Left lung (tissue), 10 donors: ENCODE data around the gene AJAP1. TPM values are rescaled to one million over a fixed set of nuclear protein-coding genes. Genes with fewer than 3 reads are reported as not detected.

Experiments used
- ATAC-seq: fragments of 200-7000 bp; cut with Tn5 transposase; one replicate; pipeline ENCODE4 v1.9.1; 2020; ENCODE audit warnings: moderate library complexity
- DNase-seq, 4 donors: peaks; one replicate each; pipeline ENCODE4 v3.0.0-alpha.2; 2013 to 2020
- H3K27ac ChIP-seq, 2 donors: fragments of 200-600 bp; sonication (generic) in 1 of 2; one replicate each; pipeline versions ENCODE4 v1.5.0 to v1.8.0; 2020 to 2021
- H3K27me3 ChIP-seq, 2 donors: fragments of 200-600 bp; sonication (generic) in 1 of 2; one replicate each; pipeline versions ENCODE4 v1.5.0 to v1.8.0; 2020 to 2021
- H3K36me3 ChIP-seq, 2 donors: fragments of 200-600 bp; sonication (generic) in 1 of 2; one replicate each; pipeline versions ENCODE4 v1.5.0 to v1.8.0; 2020 to 2021
- H3K4me1 ChIP-seq, 2 donors: fragments of 200-600 bp; one replicate each; pipeline ENCODE4 v1.8.0; 2021
- H3K4me3 ChIP-seq, 2 donors: fragments of 200-600 bp; sonication (generic) in 1 of 2; one replicate each; pipeline versions ENCODE4 v1.5.0 to v1.8.0; 2020 to 2021; ENCODE audit warnings: mild to moderate bottlenecking in 1 of 2
- H3K9me3 ChIP-seq, 2 donors: fragments of 200-600 bp; sonication (generic) in 1 of 2; one replicate each; pipeline versions ENCODE4 v1.5.0 to v1.8.0; 2020 to 2021
- intact Hi-C, 2 donors: fragments of 100-400 bp; cut with DNase I; formaldehyde crosslinking; loops; one replicate each; pipeline versions ENCODE4 v1.11.2 to v1.14.2; 2022
- polyA plus RNA-seq, 6 donors: library from polyadenylated mRNA; unstranded; fragments of 120-200 nt; gene quantifications; one replicate each; pipeline ENCODE4 v1.2.1, GENCODE V29; 2013; ENCODE audit not compliant: insufficient read length in 6 of 6
- total RNA-seq, 2 donors: library from RNA; stranded (reverse); fragmentation: NEBNext Ultra II Directional; extraction: Animal tissue kit (Norgen Biotek cat#: 25700); gene quantifications; one replicate each; pipeline ENCODE4 v1.2.1, GENCODE V29; 2021
- TF ChIP-seq, protein P1 (sequence below), 2 donors: fragments of 200-600 bp; sonication (generic) in 1 of 2; IDR thresholded peaks; one replicate each; pipeline versions ENCODE4 v1.5.0 to v1.8.0; 2021; ENCODE audit warnings: antibody characterized with exemption in 2 of 2
- donor health status: DM: no; HTN: yes; CAD: no.
- donor health status: DM: no; HTN: no; CAD: no.

Gene AJAP1
- total and polyA plus RNA-seq, 8 donors = 0.06 to 0.79 (median 0.20) TPM

DNA sequence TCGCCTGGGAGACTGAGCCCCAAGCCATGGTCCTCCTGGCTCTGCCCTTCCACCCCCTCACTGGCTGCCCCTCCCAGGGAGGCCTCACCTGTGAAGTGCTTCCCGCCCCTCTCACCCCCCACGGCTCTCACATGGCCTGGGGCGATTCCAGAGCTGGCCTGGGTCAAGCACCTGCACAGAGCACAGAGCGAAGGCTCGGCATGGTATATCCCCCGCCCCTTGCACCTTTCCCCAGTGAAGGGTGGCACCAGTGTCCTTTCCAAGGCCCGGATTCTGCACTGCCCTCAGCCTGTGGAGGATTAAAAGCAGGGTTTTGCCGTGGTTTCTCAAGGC, 1.1 kb upstream of the AJAP1 start:
- TF ChIP-seq, protein P1, sequence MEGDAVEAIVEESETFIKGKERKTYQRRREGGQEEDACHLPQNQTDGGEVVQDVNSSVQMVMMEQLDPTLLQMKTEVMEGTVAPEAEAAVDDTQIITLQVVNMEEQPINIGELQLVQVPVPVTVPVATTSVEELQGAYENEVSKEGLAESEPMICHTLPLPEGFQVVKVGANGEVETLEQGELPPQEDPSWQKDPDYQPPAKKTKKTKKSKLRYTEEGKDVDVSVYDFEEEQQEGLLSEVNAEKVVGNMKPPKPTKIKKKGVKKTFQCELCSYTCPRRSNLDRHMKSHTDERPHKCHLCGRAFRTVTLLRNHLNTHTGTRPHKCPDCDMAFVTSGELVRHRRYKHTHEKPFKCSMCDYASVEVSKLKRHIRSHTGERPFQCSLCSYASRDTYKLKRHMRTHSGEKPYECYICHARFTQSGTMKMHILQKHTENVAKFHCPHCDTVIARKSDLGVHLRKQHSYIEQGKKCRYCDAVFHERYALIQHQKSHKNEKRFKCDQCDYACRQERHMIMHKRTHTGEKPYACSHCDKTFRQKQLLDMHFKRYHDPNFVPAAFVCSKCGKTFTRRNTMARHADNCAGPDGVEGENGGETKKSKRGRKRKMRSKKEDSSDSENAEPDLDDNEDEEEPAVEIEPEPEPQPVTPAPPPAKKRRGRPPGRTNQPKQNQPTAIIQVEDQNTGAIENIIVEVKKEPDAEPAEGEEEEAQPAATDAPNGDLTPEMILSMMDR (IDR thresholded peaks at IDR 0.05) = no peak
- Histone ChIP-seq H3K27me3 (peaks cover 59 to 88% of the 10 kb centered on the region in 2 donors), H3K4me1 (peaks cover 0 to 8% of the 10 kb centered on the region in 2 donors), H3K36me3 (no peaks in the 10 kb centered on the region), H3K4me3 (no peak overlapping the region), H3K27ac (no peak overlapping the region), H3K9me3 (peaks cover 0 to 3% of the 10 kb centered on the region in 2 donors)
- DNase-seq (no peak), ATAC-seq (no peak)
- intact Hi-C loops = no loop called here

DNA sequence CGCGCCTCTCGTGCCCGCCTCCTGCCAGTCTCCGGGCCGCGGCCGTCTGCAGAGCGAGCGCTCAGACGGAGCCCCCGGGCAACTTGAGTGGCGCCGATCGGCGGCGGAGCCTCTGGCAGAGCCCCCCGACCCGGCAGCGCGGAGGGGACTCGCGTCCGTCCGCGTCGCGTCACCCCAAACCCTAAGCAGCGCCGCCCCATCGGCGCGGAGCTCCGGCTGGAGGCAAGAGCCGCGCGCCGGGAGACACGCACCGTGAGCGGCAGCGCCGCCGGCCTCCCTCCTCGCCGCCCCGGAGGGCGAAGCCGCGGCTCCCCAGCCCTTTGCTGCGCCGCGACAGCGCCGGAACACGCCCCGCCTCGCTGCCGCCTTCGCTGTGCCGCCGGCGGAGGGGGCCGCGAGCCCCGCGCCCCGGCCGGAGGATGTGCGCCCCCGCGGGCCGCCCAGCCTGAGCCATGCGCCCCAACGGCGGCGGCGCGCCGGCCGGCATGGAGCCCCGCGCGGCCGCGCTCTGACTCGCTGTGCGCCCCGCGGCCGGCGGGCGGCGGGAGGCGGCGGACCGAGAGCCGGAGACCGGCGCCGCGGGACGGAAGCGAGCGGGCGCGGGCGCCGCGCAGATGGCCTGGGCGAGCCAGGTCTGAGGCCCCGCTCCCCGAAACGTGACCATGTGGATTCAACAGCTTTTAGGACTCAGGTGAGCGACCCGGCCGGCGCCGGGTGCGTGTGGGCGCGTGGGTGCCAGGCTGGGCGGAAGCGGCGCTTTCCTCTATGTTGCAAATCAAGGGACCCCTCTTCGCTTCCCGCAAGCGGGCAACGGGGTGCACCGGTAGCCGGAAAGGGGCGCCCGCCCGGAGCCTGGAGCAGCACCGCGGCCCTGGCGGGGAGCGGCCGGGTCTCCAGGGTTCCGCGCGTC, 610 bp downstream of the AJAP1 start:
- H3K9me3 ChIP-seq = no peaks in the 10 kb centered on the region
- TF ChIP-seq, protein P1 (IDR thresholded peaks at IDR 0.05) = no peak
- DNase-seq = no peak
- no peak for ATAC-seq
- no peaks in the 10 kb centered on the region for H3K36me3 ChIP-seq
- H3K4me1 ChIP-seq = peaks cover 0 to 8% of the 10 kb centered on the region in 2 donors
- intact Hi-C loops = no loop called here
- H3K4me3 ChIP-seq = no peak overlapping the region
- peaks cover 67 to 99% of the 10 kb centered on the region in 2 donors for H3K27me3 ChIP-seq
- no peak overlapping the region for H3K27ac ChIP-seq

DNA sequence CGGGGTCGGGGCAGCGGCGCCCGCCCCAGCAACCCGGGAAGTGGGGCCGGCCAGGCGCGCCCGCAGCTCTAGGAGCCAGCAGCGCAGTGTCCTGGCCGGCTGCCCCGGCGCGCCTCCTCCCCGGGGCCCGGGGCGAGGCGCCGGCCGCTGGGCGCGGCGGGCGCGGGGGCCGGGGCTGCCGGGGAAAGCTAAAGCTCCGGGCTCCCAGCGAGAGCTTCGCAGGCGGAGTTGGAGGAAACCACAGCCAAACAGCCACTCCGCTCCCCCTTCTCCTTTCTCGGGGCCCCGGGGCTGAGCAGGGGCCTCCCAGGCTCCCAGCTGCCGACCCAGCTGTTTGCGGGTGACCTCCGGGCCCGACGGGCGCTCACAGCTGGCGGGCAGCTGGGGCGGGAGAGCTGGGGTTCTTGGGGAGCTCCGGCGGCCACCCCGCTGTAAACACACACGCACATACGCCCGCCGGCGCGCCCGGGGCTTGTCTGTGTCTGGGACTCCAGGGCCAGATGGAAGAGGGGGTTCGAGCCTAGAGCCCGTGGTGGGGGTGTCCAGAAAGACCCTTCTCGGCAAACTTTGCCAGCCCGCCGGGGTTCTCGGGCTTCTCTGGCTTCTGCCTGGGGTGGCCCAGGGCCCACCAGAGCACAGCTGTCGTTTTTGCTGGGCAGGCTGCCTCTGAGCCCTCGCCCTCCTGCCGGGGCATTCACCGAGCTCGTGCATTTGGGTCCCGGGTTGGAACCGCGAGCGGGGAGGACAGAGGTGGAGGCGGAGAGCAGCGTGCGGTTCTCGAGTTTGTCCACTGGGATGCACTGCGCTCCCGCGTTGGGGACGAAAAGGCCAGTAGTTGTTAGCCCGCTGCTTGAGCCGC, 1.5 kb downstream of the AJAP1 start:
- intact Hi-C loops = no loop called here
- H3K27me3 ChIP-seq = peaks cover 67 to 99% of the 10 kb centered on the region in 2 donors
- H3K4me3 ChIP-seq = no peak overlapping the region

DNA sequence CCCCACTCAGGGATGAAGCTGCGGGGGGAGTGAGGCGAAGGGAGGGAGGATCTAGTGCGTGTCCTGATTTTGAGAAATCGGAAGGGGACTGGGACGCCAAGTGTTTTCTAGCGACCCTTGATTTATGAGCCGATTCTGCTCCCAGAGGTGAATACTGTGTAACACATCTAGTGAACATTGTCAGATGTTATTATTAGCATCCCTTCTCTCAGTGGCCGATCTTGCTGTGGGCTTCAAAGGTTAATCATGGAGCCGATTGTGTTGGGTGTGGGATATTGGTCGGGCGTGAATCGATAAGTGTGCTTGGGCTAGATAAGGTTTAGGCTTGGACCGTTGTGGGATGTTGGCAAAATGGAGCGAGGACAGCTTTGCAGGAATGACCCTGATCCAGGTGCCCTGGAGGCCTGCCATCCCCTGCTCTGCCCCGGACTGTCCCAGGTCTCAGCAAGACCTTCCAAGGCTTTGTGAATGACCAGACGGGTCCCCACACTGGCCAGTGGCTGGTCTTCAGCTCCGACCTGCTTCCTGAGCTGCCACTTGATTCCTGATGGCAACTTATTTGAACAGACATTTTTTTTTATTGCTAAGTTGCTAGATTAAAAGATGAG, 2.2 kb downstream of the AJAP1 start:
- ATAC-seq = no peak
- intact Hi-C loops = no loop called here

More for the DNA sequence above, 1.5 kb downstream of the AJAP1 start:
- TF ChIP-seq, protein P1 (IDR thresholded peaks at IDR 0.05) = peak; percentile 22 to 28
- H3K36me3 ChIP-seq = no peaks in the 10 kb centered on the region
- peak; percentile 39 for ATAC-seq
- H3K27ac ChIP-seq = no peak overlapping the region
- no peaks in the 10 kb centered on the region for H3K9me3 ChIP-seq
- peaks cover 0 to 8% of the 10 kb centered on the region in 2 donors for H3K4me1 ChIP-seq
- DNase-seq = peak in 1 of 4 donors; percentile 52

More for the DNA sequence above, 2.2 kb downstream of the AJAP1 start:
- no peaks in the 10 kb centered on the region for H3K9me3 ChIP-seq
- no peak overlapping the region for H3K4me3 ChIP-seq
- no peak overlapping the region for H3K27ac ChIP-seq
- TF ChIP-seq, protein P1 (IDR thresholded peaks at IDR 0.05) = peak in 1 of 2 donors; percentile 3
- DNase-seq = no peak
- peaks cover 0 to 8% of the 10 kb centered on the region in 2 donors for H3K4me1 ChIP-seq
- H3K36me3 ChIP-seq = no peaks in the 10 kb centered on the region
- H3K27me3 ChIP-seq = peaks cover 67 to 98% of the 10 kb centered on the region in 2 donors
